OCI-LY7 (cell line): ENCODE results near the gene RBBP8NL. TPM values are rescaled to one million over a fixed set of nuclear protein-coding genes. Genes with fewer than 3 reads are reported as not detected.

ENCODE experiments used
- BruUV-seq: library from RNA; stranded (reverse); fragments of 400-500 nt; replicated peaks from 2 replicates; lab custom pipeline; 2021; lab: Mats Ljungman, UMichigan
- CTCF ChIA-PET: fragments of 300-600 bp; sonication (Branson Sonifier 250); formaldehyde crosslinking; loops from one replicate; lab custom pipeline; 2022; ENCODE audit warnings: antibody characterized with exemption; ENCODE audit not compliant: unreplicated experiment; lab: Charles Lee
- POLR2A ChIA-PET: fragments of 300-600 bp; sonication (Branson Sonifier 250); formaldehyde crosslinking; loops from one replicate; lab custom pipeline; 2022; ENCODE audit warnings: antibody characterized with exemption; lab: Charles Lee
- DNase-seq: peaks from one replicate; pipeline ENCODE4 v3.0.0-alpha.2; 2015; ENCODE audit warnings: low spot score
- H2AFZ ChIP-seq: fragments of 200-600 bp; sonication (generic), shearing (Covaris generic); 2 replicates; pipeline ENCODE4 v1.6.1; 2014; ENCODE audit warnings: mild to moderate bottlenecking, antibody characterized with exemption, low read length, moderate library complexity
- H3K27ac ChIP-seq: fragments of 200-600 bp; sonication (generic); 2 replicates; pipeline ENCODE4 v1.5.1; 2014; ENCODE audit warnings: mixed run types, low read depth, mild to moderate bottlenecking, moderate library complexity, low read length, inconsistent platforms; ENCODE audit not compliant: poor library complexity, severe bottlenecking
- H3K36me3 ChIP-seq: fragments of 200-600 bp; sonication (generic); 2 replicates; pipeline ENCODE4 v1.6.1; 2014; ENCODE audit warnings: mild to moderate bottlenecking, antibody characterized with exemption, low read length, moderate library complexity, mixed read lengths; ENCODE audit not compliant: insufficient read depth
- H3K4me1 ChIP-seq: fragments of 200-600 bp; sonication (generic); 2 replicates; pipeline ENCODE4 v1.5.1; 2014; ENCODE audit warnings: mild to moderate bottlenecking, low read length; ENCODE audit not compliant: insufficient read depth, poor library complexity, severe bottlenecking
- H3K4me2 ChIP-seq: fragments of 200-600 bp; sonication (generic); 2 replicates; pipeline ENCODE4 v1.6.1; 2014; ENCODE audit warnings: mild to moderate bottlenecking, low read length
- H3K4me3 ChIP-seq: fragments of 200-600 bp; sonication (generic); 2 replicates; pipeline ENCODE4 v1.5.1; 2014; ENCODE audit warnings: mild to moderate bottlenecking, low read depth, low read length; ENCODE audit not compliant: poor library complexity, severe bottlenecking
- H3K79me2 ChIP-seq: fragments of 200-600 bp; sonication (generic); 2 replicates; pipeline ENCODE4 v1.6.1; 2016; ENCODE audit warnings: low read depth, mild to moderate bottlenecking, low read length, moderate library complexity, mixed read lengths; ENCODE audit not compliant: insufficient read depth
- H3K9me2 ChIP-seq: fragments of 200-600 bp; sonication (generic); 2 replicates; pipeline ENCODE4 v1.6.1; 2016; ENCODE audit warnings: mild to moderate bottlenecking, low read length, mixed read lengths; ENCODE audit not compliant: insufficient read depth
- H3K9me3 ChIP-seq: fragments of 200-600 bp; sonication (generic); 2 replicates; pipeline ENCODE4 v1.6.1; 2014; ENCODE audit warnings: mild to moderate bottlenecking, mixed run types, low read length, mixed read lengths
- H4K20me1 ChIP-seq: fragments of 200-600 bp; sonication (generic); 2 replicates; pipeline ENCODE4 v1.6.1; 2014; ENCODE audit warnings: mild to moderate bottlenecking, antibody characterized with exemption, low read length, moderate library complexity, mixed read lengths; ENCODE audit not compliant: insufficient read depth
- EZH2phosphoT487 ChIP-seq: fragments of 200-600 bp; sonication (generic); IDR thresholded peaks from 2 replicates; pipeline ENCODE4 v1.6.1; 2018; ENCODE audit warnings: low read depth, borderline replicate concordance, mild to moderate bottlenecking, mixed run types, antibody characterized with exemption, low read length, moderate library complexity, mixed read lengths
- intact Hi-C: fragments of 100-400 bp; cut with micrococcal nuclease; formaldehyde crosslinking; loops from one replicate; pipeline ENCODE4 v1.10.0; 2022; ENCODE audit not compliant: unreplicated experiment
- total RNA-seq, 2 experiments: library from RNA; depleted of rRNA in 1 of 2; stranded (reverse); fragments of >200 nt in 1 of 2; shearing (Covaris generic) in 1 of 2; gene quantifications; 2 replicates each; pipeline ENCODE4 v1.2.3, GENCODE V29; 2014 to 2022
- TF ChIP-seq, protein P1 (sequence below): fragments of 200-600 bp; sonication (generic); conservative IDR thresholded peaks from 2 replicates; pipeline ENCODE4 v1.5.1; 2014; ENCODE audit warnings: mild to moderate bottlenecking, antibody characterized with exemption, low read length, moderate library complexity, mixed read lengths

Gene RBBP8NL
- total RNA-seq, 2 experiments from 2014 or later, result not detected

DNA sequence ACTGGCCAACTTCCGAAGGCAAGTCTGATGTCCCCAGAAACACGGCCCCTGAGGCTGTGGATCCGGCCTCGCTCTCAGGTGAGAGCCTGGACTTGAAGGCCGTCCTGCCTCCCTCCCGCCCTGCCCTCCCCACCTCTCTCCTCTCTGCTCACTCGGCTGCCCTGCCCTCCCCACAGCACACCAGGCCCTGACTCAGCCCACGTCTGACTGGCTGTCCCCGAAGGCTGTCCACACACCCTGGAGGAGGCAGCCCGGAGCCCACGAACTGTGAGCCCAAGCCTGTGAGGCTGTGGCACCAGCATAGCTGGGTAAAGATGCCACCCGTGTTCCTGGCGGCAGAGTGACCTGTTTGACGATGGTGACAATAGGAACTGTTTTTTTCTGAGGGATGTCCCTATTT is 32.1 kb upstream of the RBBP8NL start:
- H2AFZ ChIP-seq, result no peak overlapping the region
- BruUV-seq, result no TSS peak
- H3K27ac ChIP-seq, result no peak overlapping the region
- CTCF ChIA-PET, result no interaction called here
- no peak overlapping the region for H3K4me2 ChIP-seq
- H3K79me2 ChIP-seq, result no peaks in the 10 kb centered on the region
- POLR2A ChIA-PET, result no interaction called here
- no peaks in the 10 kb centered on the region for H3K9me2 ChIP-seq
- no peak for DNase-seq
- no peaks in the 10 kb centered on the region for H3K9me3 ChIP-seq
- no peak overlapping the region for H3K4me3 ChIP-seq
- no peaks in the 10 kb centered on the region for H3K36me3 ChIP-seq
- TF ChIP-seq, protein P1, sequence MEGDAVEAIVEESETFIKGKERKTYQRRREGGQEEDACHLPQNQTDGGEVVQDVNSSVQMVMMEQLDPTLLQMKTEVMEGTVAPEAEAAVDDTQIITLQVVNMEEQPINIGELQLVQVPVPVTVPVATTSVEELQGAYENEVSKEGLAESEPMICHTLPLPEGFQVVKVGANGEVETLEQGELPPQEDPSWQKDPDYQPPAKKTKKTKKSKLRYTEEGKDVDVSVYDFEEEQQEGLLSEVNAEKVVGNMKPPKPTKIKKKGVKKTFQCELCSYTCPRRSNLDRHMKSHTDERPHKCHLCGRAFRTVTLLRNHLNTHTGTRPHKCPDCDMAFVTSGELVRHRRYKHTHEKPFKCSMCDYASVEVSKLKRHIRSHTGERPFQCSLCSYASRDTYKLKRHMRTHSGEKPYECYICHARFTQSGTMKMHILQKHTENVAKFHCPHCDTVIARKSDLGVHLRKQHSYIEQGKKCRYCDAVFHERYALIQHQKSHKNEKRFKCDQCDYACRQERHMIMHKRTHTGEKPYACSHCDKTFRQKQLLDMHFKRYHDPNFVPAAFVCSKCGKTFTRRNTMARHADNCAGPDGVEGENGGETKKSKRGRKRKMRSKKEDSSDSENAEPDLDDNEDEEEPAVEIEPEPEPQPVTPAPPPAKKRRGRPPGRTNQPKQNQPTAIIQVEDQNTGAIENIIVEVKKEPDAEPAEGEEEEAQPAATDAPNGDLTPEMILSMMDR, result no peak
- no peak for TF ChIP-seq EZH2phosphoT487
- no peaks in the 10 kb centered on the region for H3K4me1 ChIP-seq
- H4K20me1 ChIP-seq, result no peaks in the 10 kb centered on the region
- intact Hi-C loops, result no loop called here

DNA sequence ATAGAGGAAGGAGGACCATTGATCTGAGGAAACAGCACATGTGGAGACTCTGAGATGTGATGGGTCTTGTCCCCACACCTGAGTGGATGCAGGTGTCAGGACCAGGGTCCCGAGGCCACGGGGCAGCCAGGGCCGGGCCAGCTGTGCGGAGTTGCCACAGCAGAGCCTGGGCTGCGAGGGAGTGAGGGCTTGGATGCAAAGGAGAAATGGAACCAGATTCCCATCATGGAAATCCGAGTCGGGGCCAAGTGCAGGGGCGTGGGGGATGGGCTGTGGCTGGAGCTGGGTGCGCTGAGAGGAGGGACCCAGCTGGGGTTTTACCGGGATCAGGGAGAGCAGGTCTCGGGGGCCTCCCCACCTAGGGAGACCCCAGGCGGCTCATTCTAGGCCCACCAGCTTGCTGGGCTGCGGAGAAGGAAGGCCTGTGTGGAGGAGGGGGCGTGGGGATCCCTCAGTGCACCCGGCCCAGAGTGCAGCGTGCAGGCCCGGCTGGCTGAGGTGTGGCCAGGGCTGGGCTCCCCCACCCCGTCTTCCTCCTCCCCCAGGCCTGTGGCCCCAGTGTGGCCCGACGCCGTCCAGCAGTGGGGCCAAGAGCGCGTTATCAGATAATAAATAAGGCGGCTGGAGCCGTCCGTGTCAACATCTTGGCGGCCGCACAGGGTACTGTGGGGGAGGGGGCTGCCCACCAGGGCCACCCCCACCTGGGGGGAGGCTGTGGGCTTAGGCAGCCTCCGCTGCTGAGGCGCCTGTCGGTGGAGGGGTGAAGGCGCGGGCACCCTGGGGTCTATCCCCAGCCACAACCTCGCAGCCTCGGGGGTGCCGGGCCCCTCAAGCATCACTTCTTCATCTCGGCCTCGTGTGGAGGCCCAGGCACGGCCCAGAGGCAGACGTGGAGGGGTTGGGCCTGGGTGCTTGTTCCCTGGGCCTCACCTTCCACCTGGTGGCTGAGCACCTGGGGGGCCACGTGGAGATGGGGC is 31.2 kb upstream of the RBBP8NL start:
- Histone ChIP-seq H4K20me1 (no peaks in the 10 kb centered on the region), H3K4me2 (no peak overlapping the region), H3K4me3 (no peak overlapping the region), H3K4me1 (no peaks in the 10 kb centered on the region), H3K79me2 (no peaks in the 10 kb centered on the region), H2AFZ (no peak overlapping the region), H3K36me3 (no peaks in the 10 kb centered on the region), H3K9me2 (no peaks in the 10 kb centered on the region), H3K27ac (no peak overlapping the region), H3K9me3 (no peaks in the 10 kb centered on the region)
- TF ChIP-seq EZH2phosphoT487, result no peak
- TF ChIP-seq, protein P1, result no peak
- DNase-seq, result no peak
- ChIA-PET CTCF (no interaction called here), POLR2A (no interaction called here)
- BruUV-seq, result no TSS peak
- intact Hi-C loops, result no loop called here

DNA sequence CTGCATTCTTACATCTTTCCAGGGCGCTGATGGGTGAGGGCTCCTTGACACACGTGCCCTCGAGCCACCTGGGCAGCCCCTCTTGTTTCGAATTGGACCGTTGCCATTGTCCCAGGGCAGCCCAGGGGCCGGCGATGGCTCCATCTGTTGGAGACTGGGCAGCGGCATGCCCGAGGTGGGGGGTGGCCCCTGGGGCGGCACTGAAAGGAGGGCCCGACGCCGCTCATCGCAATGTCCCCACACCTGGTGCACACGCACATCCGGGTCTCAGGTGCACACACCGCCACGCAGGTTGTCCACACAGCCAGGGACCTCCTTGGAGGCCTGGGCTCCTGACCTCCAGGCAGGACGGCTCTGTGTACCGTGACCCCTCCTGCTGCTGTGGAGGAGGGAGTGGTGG is 30.5 kb upstream of the RBBP8NL start:
- Histone ChIP-seq H3K9me3 (no peaks in the 10 kb centered on the region), H3K79me2 (no peaks in the 10 kb centered on the region), H2AFZ (no peak overlapping the region), H3K4me2 (no peak overlapping the region), H4K20me1 (no peaks in the 10 kb centered on the region), H3K27ac (no peak overlapping the region), H3K4me3 (no peak overlapping the region), H3K9me2 (no peaks in the 10 kb centered on the region), H3K36me3 (no peaks in the 10 kb centered on the region), H3K4me1 (no peaks in the 10 kb centered on the region)
- BruUV-seq, result no TSS peak
- POLR2A ChIA-PET, result no interaction called here
- CTCF ChIA-PET, result no interaction called here
- intact Hi-C loops, result no loop called here
- TF ChIP-seq, protein P1, result no peak
- no peak for TF ChIP-seq EZH2phosphoT487
- no peak for DNase-seq
